GM12874 (cell line): ENCODE results near the gene EDC3.

Source experiments
- TF ChIP-seq, protein P1 (sequence below): IDR thresholded peaks from 2 replicates; pipeline ENCODE4 v1.5.1; 2011; ENCODE audit warnings: low read depth, mild to moderate bottlenecking, control low read depth, low read length, moderate library complexity; ENCODE audit not compliant: insufficient read depth

The EDC3 gene

DNA sequence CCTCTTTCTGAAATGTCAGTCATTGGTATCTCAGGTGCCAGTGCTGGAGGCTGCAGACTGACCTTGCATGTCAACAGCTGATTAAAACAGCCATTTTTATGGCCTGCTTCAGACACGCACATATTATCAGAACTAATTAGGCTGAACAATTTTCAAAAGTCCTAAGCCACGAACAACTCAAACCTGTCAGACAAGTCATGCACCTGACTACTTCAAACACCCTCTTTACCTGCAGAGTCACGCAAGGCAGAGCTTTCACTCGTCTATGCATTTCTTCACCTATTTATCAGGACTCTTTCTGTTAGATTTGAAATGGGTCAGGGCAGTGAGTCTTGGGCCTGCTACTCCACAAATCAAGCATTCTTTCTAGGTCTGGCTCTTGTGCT lies 53.5 kb downstream of the EDC3 start:
- TF ChIP-seq, protein P1, sequence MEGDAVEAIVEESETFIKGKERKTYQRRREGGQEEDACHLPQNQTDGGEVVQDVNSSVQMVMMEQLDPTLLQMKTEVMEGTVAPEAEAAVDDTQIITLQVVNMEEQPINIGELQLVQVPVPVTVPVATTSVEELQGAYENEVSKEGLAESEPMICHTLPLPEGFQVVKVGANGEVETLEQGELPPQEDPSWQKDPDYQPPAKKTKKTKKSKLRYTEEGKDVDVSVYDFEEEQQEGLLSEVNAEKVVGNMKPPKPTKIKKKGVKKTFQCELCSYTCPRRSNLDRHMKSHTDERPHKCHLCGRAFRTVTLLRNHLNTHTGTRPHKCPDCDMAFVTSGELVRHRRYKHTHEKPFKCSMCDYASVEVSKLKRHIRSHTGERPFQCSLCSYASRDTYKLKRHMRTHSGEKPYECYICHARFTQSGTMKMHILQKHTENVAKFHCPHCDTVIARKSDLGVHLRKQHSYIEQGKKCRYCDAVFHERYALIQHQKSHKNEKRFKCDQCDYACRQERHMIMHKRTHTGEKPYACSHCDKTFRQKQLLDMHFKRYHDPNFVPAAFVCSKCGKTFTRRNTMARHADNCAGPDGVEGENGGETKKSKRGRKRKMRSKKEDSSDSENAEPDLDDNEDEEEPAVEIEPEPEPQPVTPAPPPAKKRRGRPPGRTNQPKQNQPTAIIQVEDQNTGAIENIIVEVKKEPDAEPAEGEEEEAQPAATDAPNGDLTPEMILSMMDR = no peak

DNA sequence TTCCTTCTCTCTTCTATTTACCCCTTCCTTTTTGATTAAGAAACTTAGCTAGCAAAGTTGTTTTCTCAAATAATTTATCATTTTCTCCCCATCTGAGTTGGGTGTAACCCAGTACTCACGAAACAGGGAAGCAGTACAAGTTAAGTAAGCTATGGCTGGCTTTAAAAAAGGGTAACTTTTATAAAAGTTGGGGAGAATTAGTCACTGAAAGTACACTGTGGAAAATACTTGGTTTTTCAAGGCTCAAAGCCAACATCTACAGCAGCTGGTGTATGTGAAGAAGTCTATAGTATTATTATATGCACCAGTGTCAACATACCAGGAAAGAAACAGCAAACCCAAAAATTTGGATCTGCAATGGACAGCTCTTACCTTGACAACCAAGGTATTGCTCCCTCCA lies 54.7 kb downstream of the EDC3 start:
- TF ChIP-seq, protein P1 = no peak

DNA sequence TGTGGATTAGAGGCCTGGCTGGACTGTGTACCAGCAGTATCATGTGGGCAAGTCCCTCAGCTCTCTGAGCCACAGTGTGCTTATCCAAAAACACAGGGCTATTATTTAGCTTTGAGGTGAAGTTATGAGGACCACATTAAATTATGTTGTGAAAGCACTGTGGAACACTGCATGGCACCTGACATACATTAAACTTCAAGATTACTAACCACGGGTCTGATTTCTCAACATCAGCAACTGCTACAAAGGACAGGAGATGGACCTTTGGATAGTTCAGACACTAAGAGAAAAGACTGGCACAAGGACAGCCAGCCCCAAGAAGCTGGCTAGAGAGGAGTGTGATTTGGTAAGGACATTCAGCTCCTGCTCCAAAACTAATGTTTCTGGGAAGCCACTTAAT lies 58.8 kb downstream of the EDC3 start:
- TF ChIP-seq, protein P1 = no peak

DNA sequence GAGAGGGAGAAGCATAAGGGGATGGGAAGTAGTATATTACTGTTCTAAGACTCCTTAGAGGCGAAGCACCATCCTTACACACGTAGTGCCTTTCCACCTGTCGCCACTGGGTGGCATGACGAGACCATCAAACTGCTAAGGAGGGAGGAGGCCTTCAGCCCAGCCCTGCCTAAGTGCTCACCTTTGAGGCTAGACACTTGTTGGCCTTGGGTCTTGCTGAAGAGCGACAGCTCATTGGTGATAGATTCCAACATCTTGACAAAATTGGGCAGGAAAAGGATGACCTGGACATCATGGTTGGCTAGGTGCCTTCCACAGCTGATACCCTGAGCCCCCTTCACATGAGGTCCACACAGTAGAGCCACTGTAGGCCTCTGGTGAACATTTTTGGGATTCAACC lies 60.6 kb downstream of the EDC3 start:
- TF ChIP-seq, protein P1 = peak; percentile 84

DNA sequence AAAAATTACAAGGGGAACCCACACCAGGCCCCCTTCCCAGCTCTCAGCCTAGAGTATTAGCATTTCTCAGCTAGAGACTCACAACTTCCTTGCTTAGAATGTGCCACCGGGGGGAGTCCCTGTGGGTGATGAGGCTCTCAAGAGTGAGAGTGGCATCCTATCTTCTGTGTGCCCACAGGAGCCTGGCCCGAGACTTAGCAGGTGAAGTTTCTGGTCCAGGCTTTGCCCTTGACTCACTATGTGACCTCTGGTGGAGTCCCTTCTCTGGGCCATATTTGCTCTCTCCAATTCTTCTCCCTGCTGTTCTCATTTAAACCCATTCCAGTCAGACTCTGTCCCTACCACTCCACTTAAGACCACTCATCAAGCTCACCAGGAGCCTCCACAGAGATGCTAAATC lies 62.0 kb downstream of the EDC3 start:
- TF ChIP-seq, protein P1 = no peak

DNA sequence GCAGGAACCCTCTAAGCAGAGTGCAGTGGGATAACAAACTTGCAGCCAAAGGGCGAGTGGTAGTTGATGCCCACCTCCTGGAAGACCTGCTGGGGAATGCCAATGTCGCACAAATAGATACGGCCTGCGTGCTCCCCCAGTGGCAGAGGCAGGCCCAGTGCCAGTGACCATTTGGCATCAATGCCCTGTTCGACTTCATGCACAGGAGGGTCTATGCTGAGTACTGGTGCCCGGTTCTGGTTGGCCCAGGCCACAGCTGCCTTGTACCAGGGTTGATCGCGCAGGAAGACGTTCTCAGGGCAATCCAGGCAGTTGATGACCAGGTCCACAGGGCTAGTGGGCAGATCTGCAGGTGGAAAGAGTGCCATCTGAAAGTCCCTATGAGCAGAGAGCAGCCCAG lies 63.2 kb downstream of the EDC3 start:
- TF ChIP-seq, protein P1 = no peak

DNA sequence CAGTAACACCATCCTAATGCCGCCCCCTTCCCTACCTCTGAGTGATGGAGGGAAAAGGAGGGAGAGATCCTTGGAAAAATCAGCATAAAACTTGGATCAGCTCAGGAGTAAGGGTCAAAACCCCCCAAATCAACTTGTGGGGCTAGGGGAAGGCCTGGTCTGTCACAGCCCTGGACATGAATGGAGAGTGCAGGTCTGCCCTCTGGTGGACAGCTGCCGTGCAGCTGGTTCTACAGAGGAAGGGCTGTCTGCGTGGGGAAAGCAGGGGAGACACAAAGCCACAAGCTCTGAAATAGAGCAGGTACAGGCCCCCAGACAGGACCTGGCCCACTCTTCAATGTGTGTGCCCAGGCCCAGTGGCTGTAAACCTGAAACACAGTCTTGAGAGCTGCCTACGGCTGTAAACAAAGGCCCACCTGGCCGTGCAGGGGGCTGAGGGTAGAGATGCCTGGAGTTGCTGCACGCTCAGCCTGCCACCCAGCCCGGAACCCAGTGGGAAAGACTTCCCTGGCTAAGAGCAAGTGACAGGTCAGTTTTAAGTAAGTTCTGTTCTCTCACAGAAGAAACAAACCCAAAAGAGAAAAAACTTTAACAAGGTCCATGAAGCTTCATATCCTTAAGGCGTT lies 63.8 kb downstream of the EDC3 start:
- TF ChIP-seq, protein P1 = peak; percentile 91
